Measurements from ENCODE around the gene ZNF780A.

- TF ChIP-seq POLR2A (IDR thresholded peaks at IDR 0.05; ENCODE audit: low read depth, low read length) (no peak), POLR2AphosphoS5 (IDR thresholded peaks at IDR 0.05; ENCODE audit: low read depth, low read length) (no peak), TAF1 (IDR thresholded peaks at IDR 0.05; ENCODE audit: low read depth, low read length) (no peak), POU2F2 (IDR thresholded peaks at IDR 0.05; ENCODE audit: low read depth, low read length) (no peak), SPI1 (IDR thresholded peaks at IDR 0.05; ENCODE audit: low read depth, low read length) (no peak)
Observed at GRCh38 chr19:40026597-40026970, 64.2 kb downstream of the ZNF780A start.

All from GM12891 (cell line).